ENCODE results near the gene TGFB2.

Gene TGFB2

GRCh38 chr1:218332416-218332815, 12.7 kb upstream of the TGFB2 start:
- no peak for DNase-seq (ENCODE audit: low spot score)

- DNase-seq (ENCODE audit: low spot score) = no peak
Observed at GRCh38 chr1:218336328-218336727, 8.8 kb upstream of the TGFB2 start.

GRCh38 chr1:218339267-218339831, 5.8 kb upstream of the TGFB2 start:
- DNase-seq (ENCODE audit: low spot score) = peak; percentile 51

GRCh38 chr1:218341325-218341724, 3.8 kb upstream of the TGFB2 start:
- no peak for DNase-seq (ENCODE audit: low spot score)

GRCh38 chr1:218342091-218342490, 3.0 kb upstream of the TGFB2 start:
- DNase-seq (ENCODE audit: low spot score) = no peak

GRCh38 chr1:218345673-218346390, 696 bp downstream of the TGFB2 start:
- DNase-seq (ENCODE audit: low spot score) = no peak

GRCh38 chr1:218346391-218347204, 1.5 kb downstream of the TGFB2 start:
- DNase-seq (ENCODE audit: low spot score) = no peak

- no peak for DNase-seq (ENCODE audit: low spot score)
Observed at GRCh38 chr1:218347336-218347722, 2.2 kb downstream of the TGFB2 start.

- DNase-seq (ENCODE audit: low spot score) = no peak
Observed at GRCh38 chr1:218347723-218348627, 2.8 kb downstream of the TGFB2 start.

- DNase-seq (ENCODE audit: low spot score) = no peak
Observed at GRCh38 chr1:218348628-218349071, 3.5 kb downstream of the TGFB2 start.

- DNase-seq (ENCODE audit: low spot score) = no peak
Observed at GRCh38 chr1:218349348-218350034, 4.4 kb downstream of the TGFB2 start.

GRCh38 chr1:218350035-218350525, 4.9 kb downstream of the TGFB2 start:
- no peak for DNase-seq (ENCODE audit: low spot score)

GRCh38 chr1:218350801-218351266, 5.7 kb downstream of the TGFB2 start:
- DNase-seq (ENCODE audit: low spot score) = no peak

GRCh38 chr1:218351391-218352074, 6.4 kb downstream of the TGFB2 start:
- DNase-seq (ENCODE audit: low spot score) = no peak

GRCh38 chr1:218352075-218352438, 6.9 kb downstream of the TGFB2 start:
- DNase-seq (ENCODE audit: low spot score) = no peak

GRCh38 chr1:218353656-218354055, 8.5 kb downstream of the TGFB2 start:
- DNase-seq (ENCODE audit: low spot score) = no peak

- no peak for DNase-seq (ENCODE audit: low spot score)
Observed at GRCh38 chr1:218355278-218355677, 10.1 kb downstream of the TGFB2 start.

- DNase-seq (ENCODE audit: low spot score) = no peak
Observed at GRCh38 chr1:218357211-218357892, 12.2 kb downstream of the TGFB2 start.

GRCh38 chr1:218357893-218358232, 12.7 kb downstream of the TGFB2 start:
- DNase-seq (ENCODE audit: low spot score) = no peak

Data from hematopoietic multipotent progenitor cell treated with erythropoietin and hydrocortisone succinate and interleukin-3 and kit ligand, for 15 days (in vitro differentiated cells).